ENCODE measurements around the gene SOBP. TPM values are rescaled to one million over a fixed set of nuclear protein-coding genes. Genes with fewer than 3 reads are reported as not detected.

The SOBP gene
- total RNA-seq, 2 experiments from 2014 or later, result 0.23 to 0.49 TPM

GRCh38 chr6:107531868-107532267 lies 42.0 kb downstream of the SOBP start:
- ChIA-PET CTCF (interaction anchor here (1.5 kb wide), 1 partner anchor 17 kb away, joined by 5 read pairs; no protein-coding TSS in a partner anchor), POLR2A (no interaction called here)
- Mint-ChIP-seq H3K4me3 (no peak overlapping the region), H3K36me3 (ENCODE audit: low read depth) (no peaks in the 10 kb centered on the region), H3K4me1 (no peaks in the 10 kb centered on the region), H3K27ac (no peak overlapping the region), H3K9me3 (ENCODE audit: low read depth) (no peaks in the 10 kb centered on the region), H3K27me3 (peaks cover 2% of the 10 kb centered on the region)
- no peak for ATAC-seq
- intact Hi-C loops (cut with DNase I, micrococcal nuclease), result no loop called here
- DNase-seq, result no peak

GRCh38 chr6:107532706-107533105 lies 42.8 kb downstream of the SOBP start:
- Mint-ChIP-seq H3K9me3 (ENCODE audit: low read depth) (no peaks in the 10 kb centered on the region), H3K27ac (no peak overlapping the region), H3K4me1 (no peaks in the 10 kb centered on the region), H3K4me3 (no peak overlapping the region), H3K27me3 (peaks cover 2% of the 10 kb centered on the region), H3K36me3 (ENCODE audit: low read depth) (no peaks in the 10 kb centered on the region)
- ATAC-seq (no peak), DNase-seq (no peak)
- ChIA-PET CTCF (interaction anchor here (0.6 kb wide), 1 partner anchor 623 kb away, joined by 3 read pairs; no protein-coding TSS in a partner anchor), POLR2A (no interaction called here)
- intact Hi-C loops (cut with DNase I, micrococcal nuclease), result no loop called here

- ATAC-seq, result no peak
- intact Hi-C loops (cut with DNase I, micrococcal nuclease), result no loop called here
- no peak overlapping the region for H3K27ac Mint-ChIP-seq
- peaks cover 2% of the 10 kb centered on the region for H3K27me3 Mint-ChIP-seq
- no peak overlapping the region for H3K4me3 Mint-ChIP-seq
- no peaks in the 10 kb centered on the region for H3K36me3 Mint-ChIP-seq (ENCODE audit: low read depth)
- POLR2A ChIA-PET, result no interaction called here
- no peak for DNase-seq
- CTCF ChIA-PET, result interaction anchor here (0.6 kb wide), 1 partner anchor 622 kb away, joined by 3 read pairs; no protein-coding TSS in a partner anchor
- no peaks in the 10 kb centered on the region for H3K9me3 Mint-ChIP-seq (ENCODE audit: low read depth)
- H3K4me1 Mint-ChIP-seq, result no peaks in the 10 kb centered on the region
These were observed 43.6 kb downstream of the SOBP start for GRCh38 chr6:107533415-107534059.

GRCh38 chr6:107534571-107535141 lies 44.7 kb downstream of the SOBP start:
- peaks cover 5% of the 10 kb centered on the region for H3K27me3 Mint-ChIP-seq
- H3K36me3 Mint-ChIP-seq (ENCODE audit: low read depth), result no peaks in the 10 kb centered on the region
- ChIA-PET CTCF (no interaction called here), POLR2A (no interaction called here)
- no peak overlapping the region for H3K27ac Mint-ChIP-seq
- no peaks in the 10 kb centered on the region for H3K4me1 Mint-ChIP-seq
- no peak overlapping the region for H3K4me3 Mint-ChIP-seq
- DNase-seq (no peak), ATAC-seq (no peak)
- no peaks in the 10 kb centered on the region for H3K9me3 Mint-ChIP-seq (ENCODE audit: low read depth)
- intact Hi-C loops (cut with DNase I, micrococcal nuclease), result no loop called here

- CTCF ChIA-PET, result no interaction called here
- no peak overlapping the region for H3K27ac Mint-ChIP-seq
- DNase-seq (no peak), ATAC-seq (no peak)
- intact Hi-C loops (cut with DNase I, micrococcal nuclease), result no loop called here
- H3K27me3 Mint-ChIP-seq, result peaks cover 6% of the 10 kb centered on the region
- no peak overlapping the region for H3K4me3 Mint-ChIP-seq
- H3K9me3 Mint-ChIP-seq (ENCODE audit: low read depth), result no peaks in the 10 kb centered on the region
- POLR2A ChIA-PET, result no interaction called here
- no peaks in the 10 kb centered on the region for H3K4me1 Mint-ChIP-seq
- no peaks in the 10 kb centered on the region for H3K36me3 Mint-ChIP-seq (ENCODE audit: low read depth)
These were observed 45.7 kb downstream of the SOBP start for GRCh38 chr6:107535626-107536025.

GRCh38 chr6:107536180-107536961 lies 46.5 kb downstream of the SOBP start:
- no peak for ATAC-seq
- ChIA-PET POLR2A (no interaction called here), CTCF (no interaction called here)
- Mint-ChIP-seq H3K9me3 (ENCODE audit: low read depth) (no peaks in the 10 kb centered on the region), H3K4me3 (no peak overlapping the region), H3K27me3 (peaks cover 5% of the 10 kb centered on the region), H3K27ac (no peak overlapping the region), H3K4me1 (no peaks in the 10 kb centered on the region), H3K36me3 (ENCODE audit: low read depth) (no peaks in the 10 kb centered on the region)
- intact Hi-C loops (cut with DNase I, micrococcal nuclease), result no loop called here
- DNase-seq, result no peak

GRCh38 chr6:107537559-107537958 lies 47.6 kb downstream of the SOBP start:
- Mint-ChIP-seq H3K9me3 (ENCODE audit: low read depth) (no peaks in the 10 kb centered on the region), H3K27ac (no peak overlapping the region), H3K27me3 (peaks cover 10% of the 10 kb centered on the region), H3K4me3 (no peak overlapping the region), H3K36me3 (ENCODE audit: low read depth) (no peaks in the 10 kb centered on the region), H3K4me1 (no peaks in the 10 kb centered on the region)
- no peak for ATAC-seq
- ChIA-PET POLR2A (no interaction called here), CTCF (no interaction called here)
- intact Hi-C loops (cut with DNase I, micrococcal nuclease), result no loop called here
- DNase-seq, result no peak

GRCh38 chr6:107538856-107539387 lies 49.0 kb downstream of the SOBP start:
- no peak overlapping the region for H3K4me3 Mint-ChIP-seq
- ATAC-seq (no peak), DNase-seq (no peak)
- ChIA-PET POLR2A (no interaction called here), CTCF (no interaction called here)
- H3K27me3 Mint-ChIP-seq, result peaks cover 12% of the 10 kb centered on the region
- no peak overlapping the region for H3K27ac Mint-ChIP-seq
- intact Hi-C loops (cut with DNase I, micrococcal nuclease), result no loop called here
- H3K36me3 Mint-ChIP-seq (ENCODE audit: low read depth), result no peaks in the 10 kb centered on the region
- no peaks in the 10 kb centered on the region for H3K4me1 Mint-ChIP-seq
- H3K9me3 Mint-ChIP-seq (ENCODE audit: low read depth), result no peaks in the 10 kb centered on the region

GRCh38 chr6:107539409-107539808 lies 49.5 kb downstream of the SOBP start:
- Mint-ChIP-seq H3K27ac (no peak overlapping the region), H3K36me3 (ENCODE audit: low read depth) (no peaks in the 10 kb centered on the region), H3K9me3 (ENCODE audit: low read depth) (no peaks in the 10 kb centered on the region), H3K27me3 (peaks cover 14% of the 10 kb centered on the region), H3K4me1 (no peaks in the 10 kb centered on the region), H3K4me3 (no peak overlapping the region)
- CTCF ChIA-PET, result no interaction called here
- intact Hi-C loops (cut with DNase I, micrococcal nuclease), result no loop called here
- ATAC-seq (no peak), DNase-seq (no peak)
- POLR2A ChIA-PET, result no interaction called here

- H3K27me3 Mint-ChIP-seq, result peaks cover 15% of the 10 kb centered on the region
- no peaks in the 10 kb centered on the region for H3K36me3 Mint-ChIP-seq (ENCODE audit: low read depth)
- H3K27ac Mint-ChIP-seq, result no peak overlapping the region
- POLR2A ChIA-PET, result no interaction called here
- no peaks in the 10 kb centered on the region for H3K4me1 Mint-ChIP-seq
- no peaks in the 10 kb centered on the region for H3K9me3 Mint-ChIP-seq (ENCODE audit: low read depth)
- intact Hi-C loops (cut with DNase I, micrococcal nuclease), result no loop called here
- H3K4me3 Mint-ChIP-seq, result no peak overlapping the region
- CTCF ChIA-PET, result interaction anchor here (0.6 to 0.7 kb wide), 2 partner anchors 9 to 29 kb away, joined by 3 read pairs; no protein-coding TSS in a partner anchor
- ATAC-seq, result no peak
- DNase-seq, result no peak
These were observed 50.0 kb downstream of the SOBP start for GRCh38 chr6:107539849-107540464.

- DNase-seq (no peak), ATAC-seq (no peak)
- POLR2A ChIA-PET, result no interaction called here
- no peaks in the 10 kb centered on the region for H3K36me3 Mint-ChIP-seq (ENCODE audit: low read depth)
- H3K4me1 Mint-ChIP-seq, result no peaks in the 10 kb centered on the region
- no peak overlapping the region for H3K27ac Mint-ChIP-seq
- H3K4me3 Mint-ChIP-seq, result no peak overlapping the region
- no peaks in the 10 kb centered on the region for H3K9me3 Mint-ChIP-seq (ENCODE audit: low read depth)
- H3K27me3 Mint-ChIP-seq, result peaks cover 15% of the 10 kb centered on the region
- CTCF ChIA-PET, result interaction anchor here (0.6 to 0.7 kb wide), 2 partner anchors 9 to 29 kb away, joined by 3 read pairs; no protein-coding TSS in a partner anchor
- intact Hi-C loops (cut with DNase I, micrococcal nuclease), result no loop called here
These were observed 50.5 kb downstream of the SOBP start for GRCh38 chr6:107540465-107540857.
